HG02798 (cell line): ENCODE data around the gene PDE6A.

Source experiments
- ATAC-seq: cut with Tn5 transposase; IDR thresholded peaks from one replicate; pipeline ENCODE4 v1.9.1; 2021; ENCODE audit warnings: mild to moderate bottlenecking; ENCODE audit not compliant: unreplicated experiment, poor library complexity

PDE6A gene

GRCh38 chr5:149823375-149823774 is 121.2 kb downstream of the PDE6A start:
- ATAC-seq: no peak

GRCh38 chr5:149822301-149822700 is 122.3 kb downstream of the PDE6A start:
- ATAC-seq: no peak

- no peak for ATAC-seq
These were observed 123.8 kb downstream of the PDE6A start for GRCh38 chr5:149820536-149821510.

- ATAC-seq: no peak
These were observed 124.6 kb downstream of the PDE6A start for GRCh38 chr5:149820012-149820411.

GRCh38 chr5:149818116-149818515 is 126.5 kb downstream of the PDE6A start:
- no peak for ATAC-seq

GRCh38 chr5:149817539-149818060 is 127.0 kb downstream of the PDE6A start:
- ATAC-seq: no peak

GRCh38 chr5:149816661-149817060 is 127.9 kb downstream of the PDE6A start:
- no peak for ATAC-seq

- ATAC-seq: peak; percentile 61
These were observed 133.1 kb downstream of the PDE6A start for GRCh38 chr5:149811453-149811852.

- no peak for ATAC-seq
These were observed 133.7 kb downstream of the PDE6A start for GRCh38 chr5:149810856-149811255.

- no peak for ATAC-seq
These were observed 134.5 kb downstream of the PDE6A start for GRCh38 chr5:149809931-149810691.

- no peak for ATAC-seq
These were observed 136.2 kb downstream of the PDE6A start for GRCh38 chr5:149808264-149808982.
